LHCN-M2 (cell line): Measurements from ENCODE around the gene MINDY4B. TPM values are rescaled to one million over a fixed set of nuclear protein-coding genes. Genes with fewer than 3 reads are reported as not detected.

Experiments
- DNase-seq: peaks from one replicate; pipeline ENCODE4 v3.0.0-alpha.2; 2012; ENCODE audit warnings: low read depth
- total RNA-seq: library from RNA; depleted of rRNA; stranded (reverse); fragments of >200 nt; gene quantifications from 2 replicates; pipeline ENCODE4 v1.2.3, GENCODE V29; 2014; rRNA removed

MINDY4B gene
- total RNA-seq, 1 experiment from 2014 or later, result not detected

DNA sequence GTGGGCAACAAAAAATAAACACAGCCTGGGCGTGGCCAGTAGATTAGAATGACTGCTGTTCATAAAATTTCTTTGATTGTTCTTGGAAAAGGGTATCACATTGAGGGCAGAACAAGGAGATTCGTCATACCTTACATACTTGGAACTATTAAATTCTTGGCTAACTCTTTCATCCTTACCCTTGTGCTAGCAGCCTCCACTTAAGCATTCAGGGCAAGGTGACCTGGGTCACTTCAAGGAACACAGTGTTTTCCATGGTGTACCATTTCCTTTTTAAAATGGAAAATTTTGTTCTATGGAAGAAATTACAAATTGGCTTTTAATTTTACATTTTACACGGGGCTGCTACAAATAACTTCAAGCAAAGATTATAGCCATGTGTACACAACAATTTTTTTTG, 60.8 kb downstream of the MINDY4B start:
- no peak for DNase-seq

DNA sequence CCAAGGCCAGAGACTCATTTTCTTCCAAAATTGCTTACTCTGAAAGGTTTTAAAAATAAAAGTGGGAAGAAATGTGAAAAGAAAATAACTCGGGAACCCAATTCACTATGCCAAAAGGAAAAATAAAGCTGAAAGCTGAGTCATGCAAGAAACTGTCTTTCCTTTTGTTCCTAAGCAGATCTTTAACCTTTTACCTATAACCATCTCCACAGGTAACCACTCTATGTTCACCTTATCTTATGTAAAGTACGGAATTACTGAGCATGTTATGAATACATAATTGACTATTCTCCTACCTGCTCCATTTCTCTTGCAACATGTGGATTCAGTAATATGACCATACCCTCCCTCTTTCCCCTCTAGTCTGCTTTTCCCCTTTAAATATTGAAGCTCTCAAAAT, 62.0 kb downstream of the MINDY4B start:
- DNase-seq, result no peak

DNA sequence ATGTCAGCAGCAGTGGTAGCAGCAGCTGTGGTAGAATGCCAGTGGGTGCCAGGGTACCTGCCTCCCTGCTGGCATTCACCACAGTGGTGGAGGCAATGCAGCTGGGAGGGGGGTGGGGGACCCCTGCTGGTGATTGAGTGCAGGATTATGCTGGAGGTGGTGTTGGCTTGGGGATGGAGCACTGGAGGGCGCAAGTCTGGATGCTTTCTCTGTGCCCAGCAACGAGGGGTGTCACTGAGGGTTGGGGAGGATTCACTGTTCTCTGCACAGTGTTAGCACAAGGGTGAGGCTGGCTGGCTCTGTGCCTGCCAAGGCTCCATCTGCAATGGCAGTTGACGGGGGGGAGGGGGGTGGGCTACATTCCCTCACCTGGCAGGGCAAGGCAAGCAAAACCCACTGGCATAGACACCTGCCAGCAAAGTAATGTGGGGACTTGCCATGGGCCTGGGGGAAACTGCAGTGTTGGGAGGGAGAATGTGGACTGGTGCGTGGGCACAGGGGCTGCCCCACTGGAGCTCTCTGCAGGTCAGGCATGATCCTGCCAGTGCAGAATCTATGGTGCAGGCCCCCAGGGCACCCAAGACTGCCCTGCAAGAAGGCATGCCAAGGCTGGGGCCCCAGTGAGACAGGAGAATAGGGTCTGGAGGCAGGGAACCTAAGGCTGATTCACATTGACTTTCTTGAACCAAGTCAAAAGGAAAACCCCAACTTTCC, 64.3 kb downstream of the MINDY4B start:
- DNase-seq, result no peak

DNA sequence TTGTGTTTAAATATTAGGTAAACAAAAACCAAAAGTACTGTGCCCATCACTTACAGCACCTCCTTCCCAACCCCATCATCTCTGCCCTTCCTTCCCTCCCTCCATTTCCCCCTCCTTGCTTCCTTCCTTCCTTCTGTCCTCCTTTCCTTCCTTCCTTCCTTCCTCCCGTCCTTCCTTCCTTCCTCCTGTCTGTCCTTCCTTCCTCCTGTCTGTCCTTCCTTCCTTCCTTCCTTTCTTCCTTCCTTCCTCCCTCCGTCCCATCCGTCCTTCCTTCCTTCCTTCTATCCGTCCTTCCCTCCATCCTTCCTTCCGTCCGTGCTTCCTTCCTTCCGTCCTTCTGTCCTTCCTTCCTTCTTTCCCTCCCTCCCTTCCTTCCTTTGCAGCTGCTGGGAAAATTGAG, 74.5 kb downstream of the MINDY4B start:
- no peak for DNase-seq

GRCh38 chr3:150830094-150830681, 75.1 kb downstream of the MINDY4B start:
- DNase-seq, result no peak

- no peak for DNase-seq
Measured at GRCh38 chr3:150829408-150829807, 75.8 kb downstream of the MINDY4B start.

DNA sequence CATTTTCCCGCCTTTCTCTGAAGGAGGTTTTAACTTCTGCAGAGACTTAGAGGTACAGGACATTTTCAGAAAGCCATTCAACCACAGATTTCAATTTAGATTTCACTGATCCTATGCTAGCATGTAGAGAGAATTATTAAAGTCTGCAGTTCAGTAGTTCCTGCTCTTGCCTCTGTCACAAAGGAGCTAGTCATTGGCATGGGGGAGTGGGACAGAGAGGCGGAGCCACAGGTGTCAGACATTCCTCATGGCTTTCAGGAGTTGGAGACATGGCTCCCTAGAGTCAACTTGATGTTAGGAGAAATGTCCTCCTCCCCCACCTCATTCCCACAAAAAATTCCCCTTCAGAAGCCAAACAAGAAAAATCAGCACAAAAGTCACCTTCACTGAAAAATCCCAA, 76.2 kb downstream of the MINDY4B start:
- no peak for DNase-seq

DNA sequence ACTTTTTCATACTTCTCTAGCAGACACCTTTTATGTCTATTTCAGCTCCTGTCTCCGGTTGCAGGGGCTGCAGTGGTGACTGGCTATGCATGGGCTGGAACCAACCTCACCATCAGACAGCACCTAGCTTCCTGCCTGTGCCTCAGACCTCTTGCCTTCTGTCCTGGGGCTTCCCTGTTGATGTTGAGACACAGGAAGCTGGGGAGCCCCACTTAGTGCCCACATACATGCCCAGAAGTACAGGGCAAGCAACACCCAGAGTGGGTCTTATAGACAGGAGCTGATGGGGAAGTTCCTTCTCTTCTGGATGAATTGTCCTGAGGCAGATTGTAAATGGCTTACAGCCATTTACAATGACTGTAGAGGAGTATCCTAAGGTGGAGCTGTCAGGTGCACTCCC, 77.0 kb downstream of the MINDY4B start:
- DNase-seq, result no peak

DNA sequence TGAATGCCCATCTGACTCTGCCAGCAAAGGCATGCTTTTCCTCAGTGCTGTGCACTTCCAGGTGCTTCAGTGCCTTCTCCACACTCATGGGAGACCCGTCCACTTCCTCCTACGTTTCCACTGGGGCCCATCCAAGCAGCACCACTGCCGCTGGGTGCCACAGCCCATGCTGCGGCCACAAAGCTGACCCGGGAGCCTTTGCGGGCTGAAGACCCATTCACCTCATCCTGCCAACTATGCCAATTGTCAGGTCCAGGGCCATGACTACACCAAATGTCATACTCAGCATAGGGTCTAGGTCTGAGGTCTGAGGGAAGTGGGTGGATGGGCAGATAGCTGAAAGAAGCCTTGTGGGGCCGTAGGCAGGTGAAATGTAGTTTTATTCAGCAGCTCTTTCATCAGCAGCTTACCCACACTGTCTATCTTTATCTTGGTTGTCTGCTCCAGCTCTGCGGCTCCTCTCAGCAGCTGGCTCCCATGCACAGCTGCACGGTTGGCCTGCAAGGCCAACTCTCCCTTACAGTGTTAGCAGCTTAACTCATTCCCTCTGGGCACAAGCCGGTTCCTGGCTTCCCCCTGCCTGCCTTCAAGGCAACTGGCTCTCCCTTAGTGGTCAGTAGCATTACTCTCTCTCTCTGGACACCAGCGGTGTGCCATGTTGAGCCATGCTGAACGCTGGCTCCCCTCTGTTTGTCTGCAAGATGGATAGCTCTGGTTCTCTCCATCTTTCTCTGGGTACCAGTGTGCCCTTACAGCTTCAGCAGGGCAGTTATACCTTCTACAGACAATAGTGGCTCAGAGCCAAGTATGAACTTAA, 78.6 kb downstream of the MINDY4B start:
- DNase-seq, result peak; percentile 2

DNA sequence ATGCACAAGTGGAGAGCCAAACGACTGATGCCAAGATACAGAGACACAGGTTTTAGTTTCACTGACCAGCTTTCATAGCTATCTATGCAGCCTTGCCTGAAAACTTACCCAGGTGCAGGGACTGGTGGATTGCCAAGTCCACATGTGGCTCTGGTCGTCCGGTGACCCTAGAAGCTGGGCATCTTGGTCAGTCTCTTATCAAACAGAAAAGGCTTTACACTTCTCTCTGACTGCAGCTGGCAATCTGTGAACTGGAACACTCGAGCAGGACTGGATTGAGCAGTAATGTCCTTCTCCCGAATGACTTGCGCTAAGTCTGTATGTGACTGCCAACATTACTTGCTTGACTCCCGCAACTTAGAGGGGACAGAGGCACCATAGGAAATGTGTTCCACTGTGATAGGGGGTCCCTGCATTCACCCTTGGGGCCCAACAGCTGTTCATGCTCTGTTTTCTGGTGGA, 79.3 kb downstream of the MINDY4B start:
- DNase-seq, result no peak

GRCh38 chr3:150825192-150825915, 79.9 kb downstream of the MINDY4B start:
- DNase-seq, result no peak

- no peak for DNase-seq
Measured at GRCh38 chr3:150823277-150823676, 82.0 kb downstream of the MINDY4B start.

DNA sequence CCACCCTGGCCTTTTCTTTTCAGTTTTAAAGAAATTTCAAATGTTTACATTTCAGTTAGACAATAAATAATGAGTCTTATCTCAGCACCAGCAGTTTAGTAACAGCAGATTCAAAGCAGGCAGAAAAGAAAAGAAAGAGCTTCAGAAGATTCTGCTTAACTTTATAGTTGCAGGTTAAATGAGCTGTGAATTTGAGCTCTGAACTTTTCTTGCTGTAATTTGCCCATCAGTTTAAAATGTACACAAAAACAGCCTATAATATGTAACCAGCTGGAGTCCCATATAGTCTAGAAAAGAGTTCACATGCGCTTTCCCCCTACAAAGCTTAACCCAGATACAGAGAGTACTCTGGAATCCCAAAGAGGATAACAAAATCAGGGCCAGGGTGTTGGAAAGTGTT, 82.6 kb downstream of the MINDY4B start:
- DNase-seq, result no peak

Other genes starting within 250 kb of the MINDY4B start
- 0.11 and 0.38 TPM in 2 replicates for gene ERICH6, start 201.5 kb downstream of the MINDY4B start, total RNA-seq
- gene SIAH2, start 142.3 kb downstream of the MINDY4B start, total RNA-seq, result 21.0 and 22.1 TPM in 2 replicates
- not detected in 2 replicates for gene CLRN1, start 67.3 kb upstream of the MINDY4B start, total RNA-seq
- not detected in 2 replicates for gene MED12L, start 180.2 kb upstream of the MINDY4B start, total RNA-seq